Ramos (cell line): ENCODE data around the gene BACE2.
"Not testable (repeated sequence)": the region's sequence is repeated elsewhere in the genome, so short reads cannot be mapped to it uniquely, and the experiment has no call there.

Experiments used
- in situ Hi-C: fragments of 300-500 bp; cut with MboI; formaldehyde crosslinking; loops from one replicate; pipeline ENCODE4 v1.14.3; 2022; ENCODE audit warnings: low sequenced_read_pairs; ENCODE audit not compliant: unreplicated experiment

Gene BACE2

GRCh38 chr21:41313285-41314164 is 145.6 kb downstream of the BACE2 start:
- in situ Hi-C loops, result not testable (repeated sequence)

DNA sequence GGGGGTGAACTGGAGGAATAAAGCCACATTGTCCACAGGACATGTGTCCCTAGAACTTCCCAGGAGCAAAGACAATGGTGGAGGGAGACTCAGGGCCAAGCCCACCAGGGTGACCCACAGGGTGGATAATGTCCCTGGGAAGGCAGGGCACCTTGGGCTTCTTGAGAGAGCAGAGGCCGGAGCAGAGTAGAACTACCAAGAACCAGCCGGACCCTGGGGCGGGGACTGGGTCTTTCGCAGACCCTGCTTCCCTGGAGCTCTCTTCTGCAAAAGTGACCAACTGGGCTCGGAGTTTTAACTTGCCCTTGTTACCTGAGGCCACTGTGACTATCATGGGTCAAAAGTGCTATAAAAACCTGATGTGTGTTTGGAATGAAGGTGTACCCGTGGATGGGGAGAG is 147.8 kb downstream of the BACE2 start:
- in situ Hi-C loops, result no loop called here

DNA sequence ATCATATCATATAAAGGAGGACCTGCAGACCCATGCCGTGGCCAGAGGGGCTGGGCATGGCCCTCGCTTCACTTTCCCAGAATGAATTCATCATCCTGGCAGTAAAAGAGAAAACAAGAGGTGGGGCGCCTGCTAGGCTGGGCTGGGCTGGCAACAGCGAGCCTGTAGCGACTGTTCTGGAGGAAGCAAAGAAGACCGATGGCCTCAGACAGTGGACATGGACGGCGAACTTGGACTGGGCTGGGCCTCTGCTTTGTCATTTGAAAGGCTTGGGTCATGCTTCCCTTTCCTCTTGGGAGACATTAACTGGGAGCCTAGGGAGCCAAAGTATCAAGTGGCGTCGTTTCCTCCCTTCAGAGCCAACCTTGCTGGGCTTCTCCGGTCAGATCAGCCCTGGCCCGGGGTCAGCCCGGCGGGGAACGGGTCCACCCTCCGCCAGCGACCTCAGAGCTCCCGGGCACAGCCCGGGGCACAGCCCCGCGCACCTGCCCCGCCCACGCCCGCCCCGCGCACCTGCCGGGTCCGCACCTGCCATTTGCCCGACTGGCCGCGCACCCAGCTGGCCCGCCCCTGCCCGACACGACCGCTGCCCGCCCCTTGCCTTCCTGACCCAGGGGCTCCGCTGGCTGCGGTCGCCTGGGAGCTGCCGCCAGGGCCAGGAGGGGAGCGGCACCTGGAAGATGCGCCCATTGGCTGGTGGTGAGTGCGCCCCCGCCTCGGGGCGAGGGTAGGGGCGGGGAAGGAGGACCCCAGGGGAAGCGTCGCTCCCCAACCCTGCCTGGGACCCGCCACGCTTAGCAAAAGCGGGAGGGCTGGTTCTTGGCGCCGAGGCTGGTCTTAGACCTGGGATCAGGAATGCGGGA is 148.5 kb downstream of the BACE2 start, which contains the start of gene FAM3B:
Gene FAM3B, plus strand, starts transcription at position 602 of the 863 bp plus-strand sequence. Its CDS starts 79 bp downstream, at position 681.
- in situ Hi-C loops, result no loop called here

- in situ Hi-C loops, result no loop called here
These were observed 149.1 kb downstream of the BACE2 start for GRCh38 chr21:41317063-41317392.

GRCh38 chr21:41317458-41317857 is 149.5 kb downstream of the BACE2 start:
- in situ Hi-C loops, result no loop called here

DNA sequence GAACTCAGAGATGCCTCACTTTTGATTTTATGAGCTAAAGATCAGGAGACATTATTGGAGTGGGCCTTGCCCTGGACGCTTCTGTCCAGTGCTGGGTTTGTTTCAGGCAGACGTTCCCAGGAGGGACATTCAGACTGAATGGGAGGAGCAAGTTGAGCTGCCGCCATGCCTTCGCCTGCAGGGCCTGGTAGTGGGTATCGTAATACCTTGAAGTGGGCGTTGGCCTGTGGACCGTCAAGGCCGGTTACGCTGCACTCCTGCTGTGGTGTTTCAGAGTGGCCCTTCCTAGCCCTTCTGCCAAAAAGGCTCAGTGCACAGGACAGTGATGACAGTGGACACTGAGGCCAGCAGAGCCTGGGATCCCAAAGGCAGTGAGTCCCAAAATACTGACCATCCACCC is 150.3 kb downstream of the BACE2 start:
- in situ Hi-C loops, result no loop called here

DNA sequence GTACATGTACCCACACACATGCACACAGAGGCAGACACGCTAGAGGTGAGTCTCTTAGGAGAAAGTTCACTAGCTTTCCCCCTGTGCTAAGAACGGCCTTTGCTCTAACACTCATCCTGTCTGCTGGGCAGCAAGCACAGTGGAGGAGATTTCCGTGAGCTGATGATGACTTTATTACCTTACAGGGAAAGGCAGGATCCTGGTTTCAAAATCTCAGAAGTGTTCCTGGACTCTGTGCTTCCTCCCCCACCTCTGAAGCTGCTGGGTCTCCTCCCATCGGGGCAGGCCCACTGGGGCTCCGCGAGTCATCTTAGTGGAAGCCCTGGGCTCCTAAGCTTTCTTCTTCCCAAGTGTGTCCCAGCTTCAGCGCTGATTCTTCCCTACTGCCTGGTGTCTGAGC is 151.3 kb downstream of the BACE2 start:
- in situ Hi-C loops, result no loop called here

DNA sequence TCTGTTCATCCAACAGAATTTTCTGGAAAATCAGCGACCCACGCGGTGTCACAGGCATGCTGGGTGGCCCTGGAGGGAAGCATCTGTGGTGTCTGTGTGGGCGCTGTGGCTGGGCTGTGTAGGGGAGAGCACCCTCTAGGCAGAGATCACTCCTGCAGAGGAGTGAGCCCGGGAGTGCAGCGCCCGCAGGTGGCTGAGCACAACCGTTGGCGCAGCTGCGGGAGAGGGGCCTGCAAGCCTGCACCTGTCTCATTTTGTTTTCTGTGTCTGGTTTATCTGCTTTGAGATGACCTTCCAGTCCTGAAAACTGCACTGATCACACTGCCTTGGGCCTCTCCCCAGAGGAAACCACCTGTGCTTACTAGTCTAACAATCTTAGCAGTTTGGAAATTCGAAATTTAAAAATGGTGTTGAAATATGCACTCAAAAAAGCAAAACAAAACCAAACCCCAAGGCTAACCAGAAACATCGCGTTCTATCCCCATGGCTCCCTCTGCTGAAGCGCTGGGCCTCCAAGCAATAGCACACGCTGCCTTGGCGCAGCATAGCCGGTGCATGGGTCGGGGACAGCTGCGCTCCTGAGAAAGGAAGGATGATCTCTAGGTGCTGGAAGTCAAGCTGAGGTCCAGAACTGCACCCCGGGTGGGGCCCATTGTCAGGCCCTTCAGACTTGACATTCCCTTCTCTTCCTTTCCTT is 153.4 kb downstream of the BACE2 start:
- in situ Hi-C loops, result no loop called here

GRCh38 chr21:41321908-41322495 is 154.0 kb downstream of the BACE2 start:
- in situ Hi-C loops, result no loop called here

DNA sequence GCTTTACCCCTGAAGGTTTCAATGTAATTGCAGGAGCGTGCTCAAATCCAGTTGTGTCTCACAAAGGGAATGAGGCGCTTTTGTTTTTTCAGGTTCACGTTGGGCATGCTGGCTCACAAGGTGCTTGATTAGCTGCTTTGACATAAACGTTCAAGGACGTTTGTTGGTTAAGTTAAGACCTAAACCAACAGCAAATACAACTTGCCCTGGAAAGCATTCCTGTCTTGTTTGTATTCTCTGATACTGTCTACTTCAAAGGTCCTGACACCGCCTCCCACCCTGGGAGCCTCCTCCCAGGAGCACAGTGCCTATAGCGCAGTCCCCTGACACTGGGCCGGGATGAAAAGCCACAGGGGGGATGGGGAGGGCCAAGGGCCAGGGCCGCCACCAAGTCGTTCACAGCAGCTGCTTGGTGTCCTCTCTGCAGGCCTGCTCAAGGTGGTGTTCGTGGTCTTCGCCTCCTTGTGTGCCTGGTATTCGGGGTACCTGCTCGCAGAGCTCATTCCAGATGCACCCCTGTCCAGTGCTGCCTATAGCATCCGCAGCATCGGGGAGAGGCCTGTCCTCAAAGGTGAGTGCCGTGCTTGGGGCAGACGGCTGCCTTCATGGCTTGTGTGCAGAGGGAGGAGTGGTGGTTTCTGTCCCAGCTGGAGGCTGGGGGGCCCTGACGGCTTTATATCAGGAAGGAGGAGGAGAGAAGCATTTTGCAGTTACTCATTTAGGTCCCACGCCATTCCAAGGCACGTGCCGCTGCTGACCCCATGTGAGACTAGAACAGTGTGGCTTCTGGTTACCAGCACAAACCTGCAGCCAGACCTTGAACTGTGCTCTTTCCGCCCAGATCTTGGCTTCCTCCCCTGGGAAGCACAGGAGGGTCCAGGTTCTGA is 154.8 kb downstream of the BACE2 start:
- in situ Hi-C loops, result no loop called here

GRCh38 chr21:41325138-41325912 is 157.4 kb downstream of the BACE2 start:
- in situ Hi-C loops, result no loop called here

- in situ Hi-C loops, result no loop called here
These were observed 158.6 kb downstream of the BACE2 start for GRCh38 chr21:41326414-41327080.

DNA sequence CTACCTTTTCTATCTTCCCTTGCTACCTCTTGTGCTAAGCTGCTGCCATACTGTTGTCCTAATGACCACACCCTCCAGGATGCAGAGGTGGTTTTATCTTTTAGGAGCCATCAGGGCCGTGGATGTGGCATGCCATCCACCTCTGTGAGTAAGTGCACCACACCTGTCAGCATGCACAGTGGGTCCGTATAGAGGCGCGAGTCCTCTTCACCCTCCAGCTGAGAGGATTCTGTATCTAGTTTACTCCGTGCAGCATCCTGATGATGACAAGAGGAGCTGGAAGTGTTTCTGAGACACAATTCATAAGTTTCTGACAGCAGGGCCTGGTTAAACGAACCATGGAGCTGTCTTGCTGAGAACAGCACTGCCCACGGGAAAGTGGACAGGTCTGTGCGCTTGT is 159.8 kb downstream of the BACE2 start:
- in situ Hi-C loops, result no loop called here

- in situ Hi-C loops, result no loop called here
These were observed 161.0 kb downstream of the BACE2 start for GRCh38 chr21:41328660-41329607.
